Naive thymus-derived CD8-positive, alpha-beta T cell (primary cell): ENCODE results near the gene PPTC7. TPM values are rescaled to one million over a fixed set of nuclear protein-coding genes. Genes with fewer than 3 reads are reported as not detected.
"Not testable (repeated sequence)": the region's sequence is repeated elsewhere in the genome, so short reads cannot be mapped to it uniquely, and the experiment has no call there.

Source experiments
- ATAC-seq, 2 donors: fragments of 150-1000 bp; cut with Tn5 transposase in 1 of 2; sonication (Bioruptor Pico), chemical (Tn5 transposase) in 1 of 2; 1 replicate in 1 of 2; 2 replicates in 1 of 2; pipeline ENCODE4 v1.10.0; 2021; ENCODE audit warnings: mild to moderate bottlenecking in 2 of 2, moderate library complexity in 2 of 2
- POLR2A ChIA-PET: fragments of 350-600 bp; sonication (Branson Sonifier 250); formaldehyde crosslinking; loops from one replicate; lab custom pipeline; 2021; ENCODE audit warnings: antibody characterized with exemption; lab: Charles Lee
- DNase-seq, 10 donors: peaks; one replicate each; pipeline versions ENCODE4 v3.0.0 to v3.0.0-alpha.2; 2020 to 2022
- H3K27ac Mint-ChIP-seq, 10 donors: one replicate each; pipeline ENCODE4 v1.8.0; 2020 to 2022; ENCODE audit warnings: mild to moderate bottlenecking in 10 of 10, mixed read lengths in 10 of 10, moderate library complexity in 4 of 10, inconsistent platforms in 1 of 10
- H3K27me3 Mint-ChIP-seq, 5 donors: one replicate each; pipeline ENCODE4 v1.8.0; 2021 to 2022; ENCODE audit warnings: mixed read lengths in 5 of 5
- H3K36me3 Mint-ChIP-seq, 3 donors: one replicate each; pipeline ENCODE4 v1.8.0; 2020 to 2022; ENCODE audit warnings: mixed read lengths in 3 of 3, mild to moderate bottlenecking in 2 of 3, inconsistent platforms in 1 of 3
- H3K4me1 Mint-ChIP-seq, 4 donors: one replicate each; pipeline ENCODE4 v1.8.0; 2021 to 2022; ENCODE audit warnings: mixed read lengths in 4 of 4
- H3K4me3 Mint-ChIP-seq, 10 donors: one replicate each; pipeline ENCODE4 v1.8.0; 2020 to 2022; ENCODE audit warnings: mild to moderate bottlenecking in 10 of 10, mixed read lengths in 10 of 10, moderate library complexity in 6 of 10, inconsistent platforms in 1 of 10
- H3K9me3 Mint-ChIP-seq, 9 donors: one replicate each; pipeline ENCODE4 v1.8.0; 2020 to 2022; ENCODE audit warnings: mixed read lengths in 9 of 9, mild to moderate bottlenecking in 3 of 9, inconsistent platforms in 1 of 9, moderate library complexity in 1 of 9
- polyA plus RNA-seq, 3 donors: library from polyadenylated mRNA; unstranded; fragments of 300-500 nt; fragmentation: Illumina TruSeq; gene quantifications; one replicate each; pipeline ENCODE4 v1.2.3, GENCODE V29; 2021
- total RNA-seq, 8 experiments: library from RNA in 2 of 8; stranded (reverse) in 2 of 8; gene quantifications; one replicate each; pipeline ENCODE4 v1.2.3 and lab custom pipeline; 2021 to 2026

PPTC7 gene
- total and polyA plus RNA-seq, 5 experiments from 2014 or later, result 7.6 to 34.8 (median 10.2) TPM

- peak overlapping the region in 1 of 10 donors; percentile 30 for H3K4me3 Mint-ChIP-seq
These were observed 13.3 kb downstream of the PPTC7 start for GRCh38 chr12:110569838-110570237.

GRCh38 chr12:110568752-110569151 lies 14.4 kb downstream of the PPTC7 start:
- DNase-seq, result no peak
- peaks cover 27 to 63% (median 45%) of the 10 kb centered on the region in 4 donors for H3K4me1 Mint-ChIP-seq
- no peak overlapping the region for H3K4me3 Mint-ChIP-seq
- no peak overlapping the region for H3K27ac Mint-ChIP-seq
- ATAC-seq, result no peak
- H3K27me3 Mint-ChIP-seq, result no peaks in the 10 kb centered on the region
- H3K9me3 Mint-ChIP-seq, result peaks cover 0 to 37% (median 8%) of the 10 kb centered on the region in 9 donors
- peaks cover 7 to 22% (median 9%) of the 10 kb centered on the region in 3 donors for H3K36me3 Mint-ChIP-seq
- POLR2A ChIA-PET, result interaction anchor here (1.0 kb wide), 1 partner anchor 53 kb away, joined by 3 read pairs; no protein-coding TSS in a partner anchor

More at GRCh38 chr12:110569838-110570237, 13.3 kb downstream of the PPTC7 start:
- POLR2A ChIA-PET, result interaction anchor here (1.0 kb wide), 1 partner anchor 54 kb away, joined by 3 read pairs; no protein-coding TSS in a partner anchor
- H3K4me1 Mint-ChIP-seq, result peaks cover 23 to 61% (median 39%) of the 10 kb centered on the region in 4 donors
- H3K27me3 Mint-ChIP-seq, ATAC-seq, DNase-seq: not testable (repeated sequence)
- peak overlapping the region in 1 of 10 donors; percentile 10 for H3K27ac Mint-ChIP-seq
- peaks cover 7 to 22% (median 9%) of the 10 kb centered on the region in 3 donors for H3K36me3 Mint-ChIP-seq
- peaks cover 0 to 37% (median 8%) of the 10 kb centered on the region in 9 donors for H3K9me3 Mint-ChIP-seq

DNA sequence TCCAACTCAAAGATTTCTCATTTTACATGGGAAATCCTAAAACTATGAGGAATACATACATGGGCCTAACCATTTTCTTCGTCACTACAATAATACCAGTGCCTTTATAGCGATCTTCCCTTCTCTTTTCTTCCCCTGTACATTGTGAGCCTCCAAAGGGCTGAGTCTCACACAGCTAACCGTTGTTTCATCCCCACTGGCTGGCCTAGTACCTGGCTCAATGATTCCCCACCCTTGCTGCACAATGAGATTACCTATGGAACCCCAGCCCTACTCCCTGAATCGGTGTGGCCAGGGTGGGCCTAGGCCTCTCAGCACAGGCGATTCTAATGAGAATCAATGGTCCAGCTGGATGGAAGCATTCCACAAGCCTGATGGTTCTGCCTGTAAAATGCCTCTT lies 16.1 kb downstream of the PPTC7 start:
- Mint-ChIP-seq H3K4me1 (peaks cover 30 to 74% (median 56%) of the 10 kb centered on the region in 4 donors), H3K27me3 (no peaks in the 10 kb centered on the region), H3K4me3 (peak overlapping the region in 5 of 10 donors; percentile 0 to 65 (median 41)), H3K36me3 (peaks cover 5 to 13% (median 7%) of the 10 kb centered on the region in 3 donors), H3K9me3 (peaks cover 0 to 30% (median 8%) of the 10 kb centered on the region in 9 donors), H3K27ac (peak overlapping the region; percentile 18 to 91 (median 61))
- no peak for ATAC-seq
- POLR2A ChIA-PET, result interaction anchor here (0.9 to 4.0 kb wide), 5 partner anchors 9 to 39 kb away, joined by 4 to 17 read pairs (median 7); no protein-coding TSS in a partner anchor
- DNase-seq, result no peak

- Mint-ChIP-seq H3K27me3 (no peaks in the 10 kb centered on the region), H3K4me3 (peak overlapping the region in 4 of 10 donors; percentile 2 to 49 (median 27)), H3K36me3 (peaks cover 5 to 7% (median 7%) of the 10 kb centered on the region in 3 donors), H3K9me3 (peaks cover 0 to 22% (median 6%) of the 10 kb centered on the region in 9 donors), H3K27ac (peak overlapping the region; percentile 42 to 88 (median 68)), H3K4me1 (peaks cover 34 to 78% (median 64%) of the 10 kb centered on the region in 4 donors)
- no peak for ATAC-seq
- POLR2A ChIA-PET, result interaction anchor here (1.9 to 4.0 kb wide), 3 partner anchors 10 to 19 kb away, joined by 6 to 17 read pairs (median 10); no protein-coding TSS in a partner anchor
- no peak for DNase-seq
These were observed 16.9 kb downstream of the PPTC7 start for GRCh38 chr12:110565894-110566871.

DNA sequence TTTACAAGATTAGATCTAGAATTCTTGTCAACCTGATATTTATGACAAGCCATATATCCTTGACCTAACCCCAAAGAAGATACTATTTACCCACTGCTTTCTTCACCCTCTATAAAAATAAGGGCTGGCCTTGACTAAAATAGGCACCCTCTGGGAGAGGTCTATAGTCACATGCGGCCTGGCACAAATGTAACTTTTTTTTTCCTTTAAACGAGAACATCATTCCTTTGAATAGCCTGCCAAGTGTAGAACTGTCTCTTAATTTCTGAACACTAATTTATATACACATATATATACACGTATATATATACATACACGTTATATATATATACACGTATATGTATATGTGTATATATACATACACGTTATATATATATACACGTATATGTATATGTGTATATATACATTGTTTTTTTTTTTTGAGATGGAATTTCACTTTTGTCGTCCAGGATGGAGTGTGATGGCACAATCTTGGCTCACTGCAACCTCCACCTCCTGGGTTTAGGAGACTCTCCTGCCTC lies 18.6 kb downstream of the PPTC7 start:
- H3K4me1 Mint-ChIP-seq, result peaks cover 36 to 89% (median 78%) of the 10 kb centered on the region in 4 donors
- H3K27ac Mint-ChIP-seq, result peak overlapping the region in 9 of 10 donors; percentile 73 to 99 (median 90)
- H3K36me3 Mint-ChIP-seq, result peaks cover 0 to 3% (median under 1%) of the 10 kb centered on the region in 3 donors
- POLR2A ChIA-PET, result interaction anchor here (0.7 to 4.0 kb wide), 2 partner anchors 8 to 11 kb away, joined by 3 to 17 read pairs; no protein-coding TSS in a partner anchor
- peak overlapping the region in 3 of 10 donors; percentile 0 to 15 (median 3) for H3K4me3 Mint-ChIP-seq
- ATAC-seq (no peak), DNase-seq (no peak)
- peaks cover 0 to 13% (median under 1%) of the 10 kb centered on the region in 9 donors for H3K9me3 Mint-ChIP-seq
- H3K27me3 Mint-ChIP-seq, result no peaks in the 10 kb centered on the region

GRCh38 chr12:110563702-110564470 lies 19.2 kb downstream of the PPTC7 start:
- Mint-ChIP-seq H3K4me3 (peak overlapping the region in 6 of 10 donors; percentile 0 to 35 (median 16)), H3K9me3 (peaks cover 0 to 8% (median 0%) of the 10 kb centered on the region in 9 donors), H3K4me1 (peaks cover 36 to 90% (median 79%) of the 10 kb centered on the region in 4 donors), H3K27ac (peak overlapping the region; percentile 54 to 99 (median 92)), H3K36me3 (no peaks in the 10 kb centered on the region), H3K27me3 (no peaks in the 10 kb centered on the region)
- DNase-seq (no peak), ATAC-seq (no peak)
- POLR2A ChIA-PET, result interaction anchor here (0.7 to 2.6 kb wide), 5 partner anchors 9 to 194 kb away, joined by 3 to 22 read pairs (median 4); no protein-coding TSS in a partner anchor

GRCh38 chr12:110562386-110562785 lies 20.7 kb downstream of the PPTC7 start:
- Mint-ChIP-seq H3K4me1 (peaks cover 38 to 94% (median 82%) of the 10 kb centered on the region in 4 donors), H3K27ac (peak overlapping the region; percentile 88 to 99 (median 94)), H3K4me3 (peak overlapping the region; percentile 46 to 84 (median 73))
- POLR2A ChIA-PET, result interaction anchor here (0.6 to 2.6 kb wide), 7 partner anchors 18 to 103 kb away, joined by 3 to 22 read pairs (median 4); partner anchors contain the start of genes GPN3 and TCTN1
- H3K27me3 Mint-ChIP-seq, H3K36me3 Mint-ChIP-seq, H3K9me3 Mint-ChIP-seq: not testable (repeated sequence)
- ATAC-seq, result peak; percentile 71 to 78
- peak; percentile 16 to 71 (median 57) for DNase-seq

DNA sequence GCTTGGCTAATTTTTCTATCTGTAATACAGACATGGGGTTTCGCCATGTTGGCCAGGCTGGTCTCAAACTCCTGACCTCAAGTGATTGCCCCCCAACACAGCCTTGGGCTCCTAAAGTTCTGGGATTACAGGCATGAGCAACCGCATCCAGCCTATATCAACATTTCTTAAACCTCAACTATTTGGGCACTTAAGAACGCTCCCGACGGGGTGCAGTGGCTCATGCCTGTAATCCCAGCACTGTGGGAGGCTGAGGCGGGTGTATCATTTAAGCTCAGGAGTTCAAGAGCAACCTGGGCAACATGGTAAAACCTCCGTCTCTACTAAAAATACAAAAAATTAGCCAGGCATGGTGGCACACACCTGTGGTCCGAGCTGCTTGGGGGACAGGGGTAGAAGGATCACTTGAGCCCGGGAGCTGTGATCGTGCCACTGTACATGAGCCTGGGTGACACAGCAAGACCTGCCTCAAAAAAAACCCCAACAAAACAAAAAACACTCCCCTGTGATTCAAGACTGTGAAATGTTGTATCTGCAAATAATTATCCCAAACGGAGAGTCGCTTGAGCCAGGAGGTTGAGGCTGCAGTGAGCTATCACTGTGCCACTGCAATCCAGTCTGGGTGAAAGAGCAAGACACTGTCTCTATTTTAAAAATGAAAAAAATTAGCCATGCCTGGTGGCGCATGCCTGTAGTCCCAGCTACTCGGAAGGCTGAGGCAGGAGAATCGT lies 21.5 kb downstream of the PPTC7 start:
- Mint-ChIP-seq H3K27ac (peak overlapping the region; percentile 74 to 99 (median 88)), H3K4me1 (peaks cover 35 to 94% (median 81%) of the 10 kb centered on the region in 4 donors), H3K4me3 (peak overlapping the region; percentile 22 to 79 (median 71)), H3K27me3 (no peaks in the 10 kb centered on the region), H3K9me3 (no peaks in the 10 kb centered on the region), H3K36me3 (peaks cover 0 to 3% (median 3%) of the 10 kb centered on the region in 3 donors)
- ATAC-seq (peak; percentile 1 to 19), DNase-seq (no peak)
- POLR2A ChIA-PET, result interaction anchor here (0.7 to 2.6 kb wide), 7 partner anchors 10 to 113 kb away, joined by 3 to 22 read pairs (median 5); partner anchors contain the start of gene TCTN1

GRCh38 chr12:110560946-110561345 lies 22.2 kb downstream of the PPTC7 start:
- Mint-ChIP-seq H3K27me3 (no peaks in the 10 kb centered on the region), H3K4me3 (peak overlapping the region in 8 of 10 donors; percentile 7 to 67 (median 40)), H3K36me3 (peaks cover 0 to 3% (median 3%) of the 10 kb centered on the region in 3 donors), H3K4me1 (peaks cover 32 to 93% (median 80%) of the 10 kb centered on the region in 4 donors), H3K9me3 (no peaks in the 10 kb centered on the region), H3K27ac (peak overlapping the region; percentile 70 to 99 (median 88))
- no peak for DNase-seq
- no peak for ATAC-seq
- POLR2A ChIA-PET, result interaction anchor here (2.6 kb wide), 1 partner anchor 24 kb away, joined by 22 read pairs; no protein-coding TSS in a partner anchor

- H3K4me1 Mint-ChIP-seq, result peaks cover 30 to 93% (median 81%) of the 10 kb centered on the region in 4 donors
- ATAC-seq (no peak), DNase-seq (no peak)
- no peaks in the 10 kb centered on the region for H3K27me3 Mint-ChIP-seq
- H3K36me3 Mint-ChIP-seq, result peaks cover 0 to 3% (median 3%) of the 10 kb centered on the region in 3 donors
- H3K27ac Mint-ChIP-seq, result peak overlapping the region in 6 of 10 donors; percentile 58 to 91 (median 88)
- no peak overlapping the region for H3K4me3 Mint-ChIP-seq
- no peaks in the 10 kb centered on the region for H3K9me3 Mint-ChIP-seq
- POLR2A ChIA-PET, result interaction anchor here (0.6 to 0.7 kb wide), 4 partner anchors 15 to 487 kb away, joined by 3 to 4 read pairs (median 3); no protein-coding TSS in a partner anchor
These were observed 23.1 kb downstream of the PPTC7 start for GRCh38 chr12:110560048-110560447.
